HepG2 (cell line): Measurements from ENCODE around the gene TMPRSS7. TPM values are rescaled to one million over a fixed set of nuclear protein-coding genes. Genes with fewer than 3 reads are reported as not detected.

Source experiments
- ARNTL ChIP-seq: sonication (generic); formaldehyde crosslinking; IDR thresholded peaks from 2 replicates; pipeline ENCODE4 v1.4.0; 2020; ENCODE audit warnings: mild to moderate bottlenecking, missing genetic modification reagents
- ASH2L ChIP-seq: fragments of 300-600, 200-600 bp; sonication (generic); IDR thresholded peaks from 2 replicates; pipeline ENCODE4 v1.7.0; 2017; ENCODE audit warnings: low read depth, mild to moderate bottlenecking, moderate library complexity, mixed read lengths, low read length; ENCODE audit not compliant: insufficient read length
- ATF1 ChIP-seq: IDR thresholded peaks from 2 replicates; pipeline ENCODE4 v1.6.1; 2016; ENCODE audit warnings: mild to moderate bottlenecking, control low read depth
- FOSL1 ChIP-seq: sonication (generic); formaldehyde crosslinking; IDR thresholded peaks from 2 replicates; pipeline ENCODE4 v1.9.0; 2021; ENCODE audit warnings: missing genetic modification reagents, borderline replicate concordance
- GATA4 ChIP-seq: sonication (generic); IDR thresholded peaks from 2 replicates; pipeline ENCODE4 v1.6.1; 2016; ENCODE audit warnings: antibody characterized with exemption, low read depth, borderline replicate concordance
- HOXA9 ChIP-seq: sonication (generic); formaldehyde crosslinking; IDR thresholded peaks from 2 replicates; pipeline ENCODE4 v1.8.1; 2022; ENCODE audit warnings: missing genetic modification reagents, mild to moderate bottlenecking, moderate library complexity, borderline replicate concordance
- JUN ChIP-seq: sonication (generic); formaldehyde crosslinking; IDR thresholded peaks from 2 replicates; pipeline ENCODE4 v1.4.0; 2020; ENCODE audit warnings: mild to moderate bottlenecking, missing genetic modification reagents
- MED8 ChIP-seq: sonication (generic); formaldehyde crosslinking; IDR thresholded peaks from 2 replicates; pipeline ENCODE4 v1.8.1; 2023; ENCODE audit warnings: mild to moderate bottlenecking, missing genetic modification reagents; ENCODE audit not compliant: insufficient replicate concordance
- NFE2L2 ChIP-seq: fragments of 150-350 bp; IDR thresholded peaks from 2 replicates; pipeline ENCODE4 v1.6.1; 2014; ENCODE audit warnings: low read length
- REL ChIP-seq: sonication (generic); formaldehyde crosslinking; conservative IDR thresholded peaks from 2 replicates; pipeline ENCODE4 v1.8.0; 2022; ENCODE audit warnings: mild to moderate bottlenecking, missing genetic modification reagents, moderate library complexity
- SNAI1 ChIP-seq: sonication (generic); formaldehyde crosslinking; IDR thresholded peaks from 2 replicates; pipeline ENCODE4 v1.5.0; 2020; ENCODE audit warnings: mild to moderate bottlenecking, missing genetic modification reagents, borderline replicate concordance
- YY1 ChIP-seq: IDR thresholded peaks from 2 replicates; pipeline ENCODE4 v1.6.1; 2011; ENCODE audit warnings: low read length, low read depth, moderate library complexity, mild to moderate bottlenecking; ENCODE audit not compliant: insufficient read depth, insufficient replicate concordance
- ZNF17 ChIP-seq: sonication (generic); formaldehyde crosslinking; IDR thresholded peaks from 2 replicates; pipeline ENCODE4 v1.5.0; 2020; ENCODE audit warnings: mild to moderate bottlenecking, missing genetic modification reagents
- ZNF512B ChIP-seq: sonication (generic); formaldehyde crosslinking; IDR thresholded peaks from 2 replicates; pipeline ENCODE4 v1.5.1; 2020; ENCODE audit warnings: missing genetic modification reagents, mild to moderate bottlenecking, borderline replicate concordance
- ZNF572 ChIP-seq: sonication (generic); formaldehyde crosslinking; IDR thresholded peaks from 2 replicates; pipeline ENCODE4 v1.5.1; 2020; ENCODE audit warnings: mild to moderate bottlenecking, missing genetic modification reagents
- ZNF7 ChIP-seq: IDR thresholded peaks from 2 replicates; pipeline ENCODE4 v1.6.1; 2016; ENCODE audit warnings: missing biosample characterization, missing genetic modification reagents
- polyA plus RNA-seq, 8 experiments: library from polyadenylated mRNA; depleted of rRNA in 3 of 8; stranded (reverse) in 7 of 8; unstranded in 1 of 8; fragments of >200 nt; fragmentation: Illumina TruSeq in 4 of 8; extraction: Trizol in 4 of 8; gene quantifications; 2 replicates each; pipeline versions ENCODE4 v1.2.1 to v1.2.3, GENCODE V29; 2011 to 2016; ENCODE audit warnings: low read depth in 4 of 8, missing spikeins in 1 of 8, mixed read lengths in 1 of 8; ENCODE audit not compliant: insufficient read depth in 1 of 8
- total RNA-seq, 5 experiments: library from RNA; depleted of rRNA; stranded (reverse); fragments of >200 nt; fragmentation: Illumina TruSeq; extraction: Trizol; gene quantifications; 2 replicates each; pipeline ENCODE4 v1.2.3, GENCODE V29; 2016; ENCODE audit warnings: low read depth in 1 of 5
- TF ChIP-seq, protein P1 (sequence below): IDR thresholded peaks from 2 replicates; pipeline ENCODE4 v1.6.1; 2012; ENCODE audit warnings: low read length, improper control_type of control experiment
- TF ChIP-seq, protein P2 (sequence below): sonication (generic); formaldehyde crosslinking; conservative IDR thresholded peaks from 2 replicates; pipeline ENCODE4 v1.4.0; 2020; ENCODE audit warnings: missing genetic modification reagents
- TF ChIP-seq, protein P3 (sequence below): sonication (generic); formaldehyde crosslinking; IDR thresholded peaks from 2 replicates; pipeline ENCODE4 v1.4.0; 2020; ENCODE audit warnings: missing genetic modification reagents

The TMPRSS7 gene
- total and polyA plus RNA-seq, 2 of the 13 experiments (the other 11 are each of a cell fraction or from before 2014, with no cell fraction given), result not detected

GRCh38 chr3:112086076-112086854 lies 51.7 kb downstream of the TMPRSS7 start, which contains the start of gene C3orf52 (continued):
- no peak for TF ChIP-seq YY1
- no peak for TF ChIP-seq MED8 (CRISPR knock-in tag)
- TF ChIP-seq, protein P1, sequence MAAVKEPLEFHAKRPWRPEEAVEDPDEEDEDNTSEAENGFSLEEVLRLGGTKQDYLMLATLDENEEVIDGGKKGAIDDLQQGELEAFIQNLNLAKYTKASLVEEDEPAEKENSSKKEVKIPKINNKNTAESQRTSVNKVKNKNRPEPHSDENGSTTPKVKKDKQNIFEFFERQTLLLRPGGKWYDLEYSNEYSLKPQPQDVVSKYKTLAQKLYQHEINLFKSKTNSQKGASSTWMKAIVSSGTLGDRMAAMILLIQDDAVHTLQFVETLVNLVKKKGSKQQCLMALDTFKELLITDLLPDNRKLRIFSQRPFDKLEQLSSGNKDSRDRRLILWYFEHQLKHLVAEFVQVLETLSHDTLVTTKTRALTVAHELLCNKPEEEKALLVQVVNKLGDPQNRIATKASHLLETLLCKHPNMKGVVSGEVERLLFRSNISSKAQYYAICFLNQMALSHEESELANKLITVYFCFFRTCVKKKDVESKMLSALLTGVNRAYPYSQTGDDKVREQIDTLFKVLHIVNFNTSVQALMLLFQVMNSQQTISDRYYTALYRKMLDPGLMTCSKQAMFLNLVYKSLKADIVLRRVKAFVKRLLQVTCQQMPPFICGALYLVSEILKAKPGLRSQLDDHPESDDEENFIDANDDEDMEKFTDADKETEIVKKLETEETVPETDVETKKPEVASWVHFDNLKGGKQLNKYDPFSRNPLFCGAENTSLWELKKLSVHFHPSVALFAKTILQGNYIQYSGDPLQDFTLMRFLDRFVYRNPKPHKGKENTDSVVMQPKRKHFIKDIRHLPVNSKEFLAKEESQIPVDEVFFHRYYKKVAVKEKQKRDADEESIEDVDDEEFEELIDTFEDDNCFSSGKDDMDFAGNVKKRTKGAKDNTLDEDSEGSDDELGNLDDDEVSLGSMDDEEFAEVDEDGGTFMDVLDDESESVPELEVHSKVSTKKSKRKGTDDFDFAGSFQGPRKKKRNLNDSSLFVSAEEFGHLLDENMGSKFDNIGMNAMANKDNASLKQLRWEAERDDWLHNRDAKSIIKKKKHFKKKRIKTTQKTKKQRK, result no peak
- TF ChIP-seq, protein P2, sequence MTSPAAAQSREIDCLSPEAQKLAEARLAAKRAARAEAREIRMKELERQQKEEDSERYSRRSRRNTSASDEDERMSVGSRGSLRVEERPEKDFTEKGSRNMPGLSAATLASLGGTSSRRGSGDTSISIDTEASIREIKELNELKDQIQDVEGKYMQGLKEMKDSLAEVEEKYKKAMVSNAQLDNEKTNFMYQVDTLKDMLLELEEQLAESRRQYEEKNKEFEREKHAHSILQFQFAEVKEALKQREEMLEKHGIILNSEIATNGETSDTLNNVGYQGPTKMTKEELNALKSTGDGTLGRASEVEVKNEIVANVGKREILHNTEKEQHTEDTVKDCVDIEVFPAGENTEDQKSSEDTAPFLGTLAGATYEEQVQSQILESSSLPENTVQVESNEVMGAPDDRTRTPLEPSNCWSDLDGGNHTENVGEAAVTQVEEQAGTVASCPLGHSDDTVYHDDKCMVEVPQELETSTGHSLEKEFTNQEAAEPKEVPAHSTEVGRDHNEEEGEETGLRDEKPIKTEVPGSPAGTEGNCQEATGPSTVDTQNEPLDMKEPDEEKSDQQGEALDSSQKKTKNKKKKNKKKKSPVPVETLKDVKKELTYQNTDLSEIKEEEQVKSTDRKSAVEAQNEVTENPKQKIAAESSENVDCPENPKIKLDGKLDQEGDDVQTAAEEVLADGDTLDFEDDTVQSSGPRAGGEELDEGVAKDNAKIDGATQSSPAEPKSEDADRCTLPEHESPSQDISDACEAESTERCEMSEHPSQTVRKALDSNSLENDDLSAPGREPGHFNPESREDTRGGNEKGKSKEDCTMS (CRISPR knock-in tag), result no peak
- TF ChIP-seq ATF1 (CRISPR knock-in tag), result no peak
- no peak for TF ChIP-seq ZNF512B (CRISPR knock-in tag)
- no peak; the same call in 1 of the 2 replicates for TF ChIP-seq SNAI1 (CRISPR knock-in tag)
- no peak for TF ChIP-seq JUN
- no peak for TF ChIP-seq NFE2L2
- TF ChIP-seq REL (CRISPR knock-in tag), result 0 out of 2 replicates have a peak, but pooled peaks have one; percentile 51
- TF ChIP-seq ASH2L, result no peak
- TF ChIP-seq HOXA9 (CRISPR knock-in tag), result no peak
- TF ChIP-seq ZNF7 (CRISPR knock-in tag), result 0 out of 2 replicates have a peak, but pooled peaks have one; percentile 45
- peak; percentile 32; the same call in 1 of the 2 replicates for TF ChIP-seq ARNTL (CRISPR knock-in tag)
- TF ChIP-seq, protein P3, sequence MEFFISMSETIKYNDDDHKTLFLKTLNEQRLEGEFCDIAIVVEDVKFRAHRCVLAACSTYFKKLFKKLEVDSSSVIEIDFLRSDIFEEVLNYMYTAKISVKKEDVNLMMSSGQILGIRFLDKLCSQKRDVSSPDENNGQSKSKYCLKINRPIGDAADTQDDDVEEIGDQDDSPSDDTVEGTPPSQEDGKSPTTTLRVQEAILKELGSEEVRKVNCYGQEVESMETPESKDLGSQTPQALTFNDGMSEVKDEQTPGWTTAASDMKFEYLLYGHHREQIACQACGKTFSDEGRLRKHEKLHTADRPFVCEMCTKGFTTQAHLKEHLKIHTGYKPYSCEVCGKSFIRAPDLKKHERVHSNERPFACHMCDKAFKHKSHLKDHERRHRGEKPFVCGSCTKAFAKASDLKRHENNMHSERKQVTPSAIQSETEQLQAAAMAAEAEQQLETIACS (CRISPR knock-in tag), result no peak
- TF ChIP-seq ZNF572 (CRISPR knock-in tag), result no peak
- TF ChIP-seq ZNF17, result no peak
- no peak; the same call in 1 of the 2 replicates for TF ChIP-seq FOSL1 (CRISPR knock-in tag)
- TF ChIP-seq GATA4, result no peak
